Endothelial cell of umbilical vein (primary cell): Measurements from ENCODE around the gene VASN. TPM values are rescaled to one million over a fixed set of nuclear protein-coding genes. Genes with fewer than 3 reads are reported as not detected.

Experiments used
- BruUV-seq: library from RNA; stranded (reverse); fragments of 400-500 nt; replicated peaks from 2 replicates; lab custom pipeline; 2021; lab: Mats Ljungman, UMichigan
- CTCF ChIA-PET: fragments of 300-600, 350-600 bp; sonication (Branson Sonifier 250); formaldehyde crosslinking; loops from one replicate; lab custom pipeline; 2021; ENCODE audit warnings: antibody characterized with exemption, inconsistent platforms; lab: Charles Lee
- POLR2A ChIA-PET: fragments of 300-600, 350-600 bp; sonication (Branson Sonifier 250); formaldehyde crosslinking; loops from one replicate; lab custom pipeline; 2021; ENCODE audit warnings: antibody characterized with exemption, inconsistent platforms; lab: Charles Lee
- DNase-seq: peaks from one replicate; pipeline ENCODE4 v3.0.0-alpha.2; 2011; ENCODE audit warnings: low read depth, low spot score
- FAIRE-seq: peaks from 2 replicates; lab custom pipeline; 2011; peaks lifted over from hg19 to GRCh38; lab: Jason Lieb, UNC
- H2AFZ ChIP-seq: 2 replicates; pipeline ENCODE4 v1.6.0; 2012; ENCODE audit warnings: low read depth, low read length, control low read depth, inconsistent platforms
- H3K27ac ChIP-seq: 2 replicates; pipeline ENCODE4 v1.5.1; 2011; ENCODE audit warnings: low read depth, mild to moderate bottlenecking, control low read depth, low read length, moderate library complexity; ENCODE audit not compliant: insufficient read depth
- H3K27me3 ChIP-seq, 2 experiments: 2 replicates each; pipeline versions ENCODE4 v1.6.0 to v1.6.1; 2011; ENCODE audit warnings: low read length in 2 of 2, mixed read lengths in 1 of 2; ENCODE audit not compliant: control insufficient read depth in 2 of 2, insufficient read depth in 2 of 2
- H3K36me3 ChIP-seq, 2 experiments: 2 replicates in 1 of 2; 3 replicates in 1 of 2; pipeline ENCODE4 v1.5.1; 2011; ENCODE audit warnings: low read length in 2 of 2, mild to moderate bottlenecking in 1 of 2, moderate library complexity in 1 of 2; ENCODE audit not compliant: control insufficient read depth in 2 of 2, insufficient read depth in 2 of 2; ENCODE audit errors: extremely low read depth in 1 of 2
- H3K4me1 ChIP-seq: 3 replicates; pipeline ENCODE4 v1.5.1; 2011; ENCODE audit warnings: mild to moderate bottlenecking, low read length; ENCODE audit not compliant: control insufficient read depth, insufficient read depth; ENCODE audit errors: extremely low read depth
- H3K4me2 ChIP-seq: 2 replicates; pipeline ENCODE4 v1.6.1; 2011; ENCODE audit warnings: low read length, control low read depth, mixed read lengths; ENCODE audit not compliant: insufficient read depth
- H3K4me3 ChIP-seq, 3 experiments: fragments of 200-600 bp in 1 of 3; sonication (generic), shearing (Covaris generic) in 1 of 3; replicated peaks in 1 of 3; 2 replicates each; pipeline ENCODE4 v1.5.1; 2011 to 2016; ENCODE audit warnings: control low read depth in 3 of 3, low read length in 3 of 3, mild to moderate bottlenecking in 2 of 3, inconsistent platforms in 1 of 3, low read depth in 1 of 3, moderate library complexity in 1 of 3; ENCODE audit not compliant: insufficient read depth in 1 of 3
- H3K79me2 ChIP-seq: 2 replicates; pipeline ENCODE4 v1.6.0; 2012; ENCODE audit warnings: low read length, inconsistent platforms; ENCODE audit not compliant: control insufficient read depth, insufficient read depth
- H3K9ac ChIP-seq: replicated peaks from 2 replicates; pipeline ENCODE3; 2011; ENCODE audit warnings: low read length, control low read depth; ENCODE audit not compliant: insufficient read depth; ENCODE audit errors: extremely low read depth
- H3K9me1 ChIP-seq: replicated peaks from 3 replicates; pipeline ENCODE4 v1.6.0; 2011; ENCODE audit warnings: mild to moderate bottlenecking, low read length; ENCODE audit not compliant: control insufficient read depth, insufficient read depth; ENCODE audit errors: extremely low read depth
- H3K9me3 ChIP-seq: replicated peaks from 2 replicates; pipeline ENCODE4 v1.5.1; 2012; ENCODE audit warnings: low read length, inconsistent platforms; ENCODE audit not compliant: control insufficient read depth, insufficient read depth
- H4K20me1 ChIP-seq: replicated peaks from 2 replicates; pipeline ENCODE3; 2011; ENCODE audit warnings: mild to moderate bottlenecking, low read length; ENCODE audit not compliant: control insufficient read depth, insufficient read depth; ENCODE audit errors: extremely low read depth
- EZH2 ChIP-seq: IDR thresholded peaks from 2 replicates; pipeline ENCODE4 v1.6.1; 2012; ENCODE audit warnings: borderline replicate concordance, low read depth, mild to moderate bottlenecking, moderate library complexity, low read length, inconsistent platforms; ENCODE audit not compliant: severe bottlenecking
- FOS ChIP-seq: IDR thresholded peaks from 2 replicates; pipeline ENCODE4 v1.6.1; 2011; ENCODE audit warnings: mild to moderate bottlenecking, low read length, moderate library complexity, borderline replicate concordance; ENCODE audit not compliant: insufficient read depth
- GATA2 ChIP-seq: IDR thresholded peaks from 2 replicates; pipeline ENCODE4 v1.7.0; 2011; ENCODE audit warnings: low read depth, mild to moderate bottlenecking, moderate library complexity, mixed read lengths, low read length; ENCODE audit not compliant: insufficient read length, insufficient read depth
- JUN ChIP-seq: IDR thresholded peaks from 2 replicates; pipeline ENCODE4 v1.6.1; 2011; ENCODE audit warnings: borderline replicate concordance, low read depth; ENCODE audit not compliant: insufficient read length, insufficient read depth
- MYC ChIP-seq: IDR thresholded peaks from one replicate; pipeline ENCODE4 v1.6.1; 2011; ENCODE audit warnings: mild to moderate bottlenecking, low read depth, low read length
- POLR2A ChIP-seq: IDR thresholded peaks from 2 replicates; pipeline ENCODE4 v1.6.1; 2012; ENCODE audit warnings: low read depth, mild to moderate bottlenecking, control low read depth, low read length
- POLR2AphosphoS5 ChIP-seq: IDR thresholded peaks from 2 replicates; pipeline ENCODE4 v1.6.1; 2012; ENCODE audit warnings: low read depth, mild to moderate bottlenecking, control low read depth, low read length, moderate library complexity; ENCODE audit not compliant: insufficient read depth
- dilution Hi-C: fragments of 300-500 bp; cut with MboI; formaldehyde crosslinking; loops from one replicate; pipeline ENCODE4 v1.15.0; 2019; ENCODE audit warnings: low sequenced_read_pairs; ENCODE audit not compliant: extremely low pct_ligation_motif_present
- intact Hi-C: fragments of 100-400 bp; cut with micrococcal nuclease; formaldehyde crosslinking; loops from one replicate; pipeline ENCODE4 v1.10.0; 2022
- polyA plus RNA-seq, 4 experiments: library from polyadenylated mRNA; depleted of rRNA in 3 of 4; stranded (reverse) in 3 of 4; unstranded in 1 of 4; fragments of >200 nt; gene quantifications; 2 replicates each; pipeline versions ENCODE4 v1.2.1 to v1.2.3, GENCODE V29; 2011 to 2012; ENCODE audit warnings: missing spikeins in 1 of 4
- total RNA-seq: library from RNA; stranded (reverse); gene quantifications from 2 replicates; pipeline ENCODE4 v1.2.3, GENCODE V29; 2021
- TF ChIP-seq, protein P1 (sequence below): IDR thresholded peaks from 2 replicates; pipeline ENCODE4 v1.6.1; 2011; ENCODE audit not compliant: insufficient read depth, insufficient read length
- TF ChIP-seq, protein P2 (sequence below), 2 donors: IDR thresholded peaks; 1 replicate in 1 of 2; 2 replicates in 1 of 2; pipeline ENCODE4 v1.5.1; 2011; ENCODE audit warnings: low read length in 2 of 2, mild to moderate bottlenecking in 2 of 2, moderate library complexity in 2 of 2, control low read depth in 1 of 2, inconsistent platforms in 1 of 2, low read depth in 1 of 2; ENCODE audit not compliant: insufficient read depth in 1 of 2; ENCODE audit errors: extremely low read depth in 1 of 2

VASN gene
- total and polyA plus RNA-seq, 2 donors (not counting 3 experiments of a cell fraction or from before 2014, with no cell fraction given): 0.41 to 0.42 TPM

DNA sequence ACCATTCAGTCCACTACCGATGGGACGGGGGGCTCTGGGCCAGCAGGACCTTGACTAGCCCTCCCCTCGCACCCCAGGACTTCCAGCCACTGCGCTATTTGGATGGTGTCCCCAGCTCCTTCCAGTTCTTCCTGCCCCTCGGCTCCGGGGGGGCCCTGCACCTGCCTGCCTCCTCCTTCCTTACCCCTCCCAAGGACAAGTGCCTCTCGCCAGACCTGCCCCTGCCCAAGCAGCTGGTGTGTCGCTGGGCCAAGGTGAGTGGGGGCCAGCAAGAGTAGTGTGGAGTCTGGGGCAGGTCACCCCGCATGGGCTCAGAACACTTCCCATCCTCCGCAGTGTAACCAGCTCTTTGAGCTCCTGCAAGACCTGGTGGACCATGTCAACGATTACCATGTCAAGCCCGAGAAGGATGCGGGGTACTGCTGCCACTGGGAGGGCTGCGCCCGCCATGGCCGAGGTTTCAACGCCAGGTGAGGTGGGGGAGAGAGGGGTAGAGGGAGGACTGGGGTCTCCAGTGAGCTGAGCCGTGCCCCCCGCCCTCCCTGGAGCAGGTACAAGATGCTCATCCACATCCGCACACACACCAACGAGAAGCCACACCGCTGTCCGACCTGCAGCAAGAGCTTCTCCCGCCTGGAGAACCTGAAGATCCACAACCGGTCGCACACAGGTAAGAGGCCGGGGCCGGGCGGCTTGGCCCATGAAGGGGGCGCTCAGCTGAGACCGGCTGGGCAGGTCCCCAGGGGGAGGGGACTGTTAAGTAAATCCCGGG is 36.7 kb upstream of the VASN start:
- Histone ChIP-seq H3K27me3 (no peaks in the 10 kb centered on the region), H4K20me1 (no peaks in the 10 kb centered on the region), H2AFZ (no peak overlapping the region), H3K27ac (no peak overlapping the region), H3K4me2 (no peak overlapping the region), H3K4me3 (no peak overlapping the region), H3K79me2 (peaks cover 5% of the 10 kb centered on the region), H3K9me1 (no peaks in the 10 kb centered on the region), H3K9ac (no peak overlapping the region), H3K9me3 (no peaks in the 10 kb centered on the region), H3K4me1 (no peaks in the 10 kb centered on the region), H3K36me3 (peaks cover 3 to 21% of the 10 kb centered on the region in 2 experiments)
- no peak for TF ChIP-seq GATA2
- TF ChIP-seq, protein P1, sequence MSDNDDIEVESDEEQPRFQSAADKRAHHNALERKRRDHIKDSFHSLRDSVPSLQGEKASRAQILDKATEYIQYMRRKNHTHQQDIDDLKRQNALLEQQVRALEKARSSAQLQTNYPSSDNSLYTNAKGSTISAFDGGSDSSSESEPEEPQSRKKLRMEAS: no peak
- TF ChIP-seq EZH2: no peak
- TF ChIP-seq, protein P2, sequence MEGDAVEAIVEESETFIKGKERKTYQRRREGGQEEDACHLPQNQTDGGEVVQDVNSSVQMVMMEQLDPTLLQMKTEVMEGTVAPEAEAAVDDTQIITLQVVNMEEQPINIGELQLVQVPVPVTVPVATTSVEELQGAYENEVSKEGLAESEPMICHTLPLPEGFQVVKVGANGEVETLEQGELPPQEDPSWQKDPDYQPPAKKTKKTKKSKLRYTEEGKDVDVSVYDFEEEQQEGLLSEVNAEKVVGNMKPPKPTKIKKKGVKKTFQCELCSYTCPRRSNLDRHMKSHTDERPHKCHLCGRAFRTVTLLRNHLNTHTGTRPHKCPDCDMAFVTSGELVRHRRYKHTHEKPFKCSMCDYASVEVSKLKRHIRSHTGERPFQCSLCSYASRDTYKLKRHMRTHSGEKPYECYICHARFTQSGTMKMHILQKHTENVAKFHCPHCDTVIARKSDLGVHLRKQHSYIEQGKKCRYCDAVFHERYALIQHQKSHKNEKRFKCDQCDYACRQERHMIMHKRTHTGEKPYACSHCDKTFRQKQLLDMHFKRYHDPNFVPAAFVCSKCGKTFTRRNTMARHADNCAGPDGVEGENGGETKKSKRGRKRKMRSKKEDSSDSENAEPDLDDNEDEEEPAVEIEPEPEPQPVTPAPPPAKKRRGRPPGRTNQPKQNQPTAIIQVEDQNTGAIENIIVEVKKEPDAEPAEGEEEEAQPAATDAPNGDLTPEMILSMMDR (IDR thresholded peaks at IDR 0.05; ENCODE audit: extremely low read depth in 1 of 2, insufficient read depth in 1 of 2, low read depth in 1 of 2, low read length in 2 of 2): no peak
- no peak for TF ChIP-seq POLR2AphosphoS5
- no peak for TF ChIP-seq POLR2A
- no peak for TF ChIP-seq FOS
- no peak for TF ChIP-seq JUN
- TF ChIP-seq MYC: no peak
- intact Hi-C loops (no loop called here), dilution Hi-C loops (no loop called here)
- CTCF ChIA-PET: interaction anchor here (1.0 to 1.9 kb wide), 2 partner anchors 46 to 135 kb away, joined by 3 to 6 read pairs; no protein-coding TSS in a partner anchor
- DNase-seq (no peak), FAIRE-seq (no peak)
- POLR2A ChIA-PET: no interaction called here
- no TSS peak for BruUV-seq
